NT2/D1 (cell line): Measurements from ENCODE around the gene SP8.

ENCODE experiments used
- YY1 ChIP-seq: IDR thresholded peaks from 2 replicates; pipeline ENCODE4 v1.6.1; 2011; ENCODE audit not compliant: insufficient read length, insufficient read depth
- ZNF274 ChIP-seq: IDR thresholded peaks from 2 replicates; pipeline ENCODE4 v1.6.1; 2011; ENCODE audit warnings: mild to moderate bottlenecking, low read depth, low read length

DNA sequence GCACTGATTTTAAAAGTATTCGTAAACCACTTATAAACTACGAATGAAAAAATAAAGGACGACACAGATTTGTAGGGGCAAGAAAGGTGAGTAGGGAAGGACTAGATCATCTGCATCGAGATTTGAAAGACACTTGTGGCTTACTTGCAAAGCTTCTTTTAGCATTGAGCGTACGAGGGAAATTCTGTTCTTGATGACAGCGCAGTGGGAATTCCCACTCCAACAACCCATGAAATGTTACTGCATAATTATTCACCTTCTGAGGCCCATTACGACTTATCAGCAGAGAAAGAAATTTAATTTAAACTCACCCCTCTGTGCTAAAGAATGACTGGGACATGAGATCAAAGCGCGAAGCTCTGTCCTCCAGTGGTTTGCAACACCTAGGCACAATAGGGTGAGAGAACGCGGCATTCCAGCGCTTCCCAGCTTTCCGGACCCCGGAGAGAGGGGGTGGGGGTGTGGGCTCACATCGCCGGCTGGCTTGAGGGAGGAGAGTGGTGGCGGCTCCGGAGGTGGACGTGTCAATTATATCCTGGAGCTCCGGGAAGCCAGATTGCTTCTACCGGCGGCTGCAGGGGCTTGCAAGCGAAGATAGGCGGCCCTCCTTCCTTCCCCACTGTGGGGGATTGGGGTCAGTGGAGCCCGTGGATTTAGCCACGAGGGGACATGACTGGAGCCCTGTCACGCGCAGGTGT lies 10.3 kb downstream of the SP8 start:
- TF ChIP-seq YY1 = no peak
- no peak for TF ChIP-seq ZNF274
